Endothelial cell of umbilical vein (primary cell): Measurements from ENCODE around the gene ZNF512. TPM values are rescaled to one million over a fixed set of nuclear protein-coding genes. Genes with fewer than 3 reads are reported as not detected.

Source experiments
- BruUV-seq: library from RNA; stranded (reverse); fragments of 400-500 nt; replicated peaks from 2 replicates; lab custom pipeline; 2021; lab: Mats Ljungman, UMichigan
- CTCF ChIA-PET: fragments of 300-600, 350-600 bp; sonication (Branson Sonifier 250); formaldehyde crosslinking; loops from one replicate; lab custom pipeline; 2021; ENCODE audit warnings: antibody characterized with exemption, inconsistent platforms; lab: Charles Lee
- POLR2A ChIA-PET: fragments of 300-600, 350-600 bp; sonication (Branson Sonifier 250); formaldehyde crosslinking; loops from one replicate; lab custom pipeline; 2021; ENCODE audit warnings: antibody characterized with exemption, inconsistent platforms; lab: Charles Lee
- DNase-seq: peaks from one replicate; pipeline ENCODE4 v3.0.0-alpha.2; 2011; ENCODE audit warnings: low read depth, low spot score
- FAIRE-seq: peaks from 2 replicates; lab custom pipeline; 2011; peaks lifted over from hg19 to GRCh38; lab: Jason Lieb, UNC
- H2AFZ ChIP-seq: 2 replicates; pipeline ENCODE4 v1.6.0; 2012; ENCODE audit warnings: low read depth, low read length, control low read depth, inconsistent platforms
- H3K27ac ChIP-seq: 2 replicates; pipeline ENCODE4 v1.5.1; 2011; ENCODE audit warnings: low read depth, mild to moderate bottlenecking, control low read depth, low read length, moderate library complexity; ENCODE audit not compliant: insufficient read depth
- H3K27me3 ChIP-seq, 2 experiments: 2 replicates each; pipeline versions ENCODE4 v1.6.0 to v1.6.1; 2011; ENCODE audit warnings: low read length in 2 of 2, mixed read lengths in 1 of 2; ENCODE audit not compliant: control insufficient read depth in 2 of 2, insufficient read depth in 2 of 2
- H3K36me3 ChIP-seq, 2 experiments: 2 replicates in 1 of 2; 3 replicates in 1 of 2; pipeline ENCODE4 v1.5.1; 2011; ENCODE audit warnings: low read length in 2 of 2, mild to moderate bottlenecking in 1 of 2, moderate library complexity in 1 of 2; ENCODE audit not compliant: control insufficient read depth in 2 of 2, insufficient read depth in 2 of 2; ENCODE audit errors: extremely low read depth in 1 of 2
- H3K4me1 ChIP-seq: 3 replicates; pipeline ENCODE4 v1.5.1; 2011; ENCODE audit warnings: mild to moderate bottlenecking, low read length; ENCODE audit not compliant: control insufficient read depth, insufficient read depth; ENCODE audit errors: extremely low read depth
- H3K4me2 ChIP-seq: 2 replicates; pipeline ENCODE4 v1.6.1; 2011; ENCODE audit warnings: low read length, control low read depth, mixed read lengths; ENCODE audit not compliant: insufficient read depth
- H3K4me3 ChIP-seq, 3 experiments: fragments of 200-600 bp in 1 of 3; sonication (generic), shearing (Covaris generic) in 1 of 3; replicated peaks in 1 of 3; 2 replicates each; pipeline ENCODE4 v1.5.1; 2011 to 2016; ENCODE audit warnings: control low read depth in 3 of 3, low read length in 3 of 3, mild to moderate bottlenecking in 2 of 3, inconsistent platforms in 1 of 3, low read depth in 1 of 3, moderate library complexity in 1 of 3; ENCODE audit not compliant: insufficient read depth in 1 of 3
- H3K79me2 ChIP-seq: 2 replicates; pipeline ENCODE4 v1.6.0; 2012; ENCODE audit warnings: low read length, inconsistent platforms; ENCODE audit not compliant: control insufficient read depth, insufficient read depth
- H3K9ac ChIP-seq: replicated peaks from 2 replicates; pipeline ENCODE3; 2011; ENCODE audit warnings: low read length, control low read depth; ENCODE audit not compliant: insufficient read depth; ENCODE audit errors: extremely low read depth
- H3K9me1 ChIP-seq: replicated peaks from 3 replicates; pipeline ENCODE4 v1.6.0; 2011; ENCODE audit warnings: mild to moderate bottlenecking, low read length; ENCODE audit not compliant: control insufficient read depth, insufficient read depth; ENCODE audit errors: extremely low read depth
- H3K9me3 ChIP-seq: replicated peaks from 2 replicates; pipeline ENCODE4 v1.5.1; 2012; ENCODE audit warnings: low read length, inconsistent platforms; ENCODE audit not compliant: control insufficient read depth, insufficient read depth
- H4K20me1 ChIP-seq: replicated peaks from 2 replicates; pipeline ENCODE3; 2011; ENCODE audit warnings: mild to moderate bottlenecking, low read length; ENCODE audit not compliant: control insufficient read depth, insufficient read depth; ENCODE audit errors: extremely low read depth
- CTCF ChIP-seq, 2 donors: IDR thresholded peaks; 1 replicate in 1 of 2; 2 replicates in 1 of 2; pipeline ENCODE4 v1.5.1; 2011; ENCODE audit warnings: low read length in 2 of 2, mild to moderate bottlenecking in 2 of 2, moderate library complexity in 2 of 2, control low read depth in 1 of 2, inconsistent platforms in 1 of 2, low read depth in 1 of 2; ENCODE audit not compliant: insufficient read depth in 1 of 2; ENCODE audit errors: extremely low read depth in 1 of 2
- EZH2 ChIP-seq: IDR thresholded peaks from 2 replicates; pipeline ENCODE4 v1.6.1; 2012; ENCODE audit warnings: borderline replicate concordance, low read depth, mild to moderate bottlenecking, moderate library complexity, low read length, inconsistent platforms; ENCODE audit not compliant: severe bottlenecking
- FOS ChIP-seq: IDR thresholded peaks from 2 replicates; pipeline ENCODE4 v1.6.1; 2011; ENCODE audit warnings: mild to moderate bottlenecking, low read length, moderate library complexity, borderline replicate concordance; ENCODE audit not compliant: insufficient read depth
- GATA2 ChIP-seq: IDR thresholded peaks from 2 replicates; pipeline ENCODE4 v1.7.0; 2011; ENCODE audit warnings: low read depth, mild to moderate bottlenecking, moderate library complexity, mixed read lengths, low read length; ENCODE audit not compliant: insufficient read length, insufficient read depth
- JUN ChIP-seq: IDR thresholded peaks from 2 replicates; pipeline ENCODE4 v1.6.1; 2011; ENCODE audit warnings: borderline replicate concordance, low read depth; ENCODE audit not compliant: insufficient read length, insufficient read depth
- MYC ChIP-seq: IDR thresholded peaks from one replicate; pipeline ENCODE4 v1.6.1; 2011; ENCODE audit warnings: mild to moderate bottlenecking, low read depth, low read length
- POLR2A ChIP-seq: IDR thresholded peaks from 2 replicates; pipeline ENCODE4 v1.6.1; 2012; ENCODE audit warnings: low read depth, mild to moderate bottlenecking, control low read depth, low read length
- dilution Hi-C: fragments of 300-500 bp; cut with MboI; formaldehyde crosslinking; loops from one replicate; pipeline ENCODE4 v1.15.0; 2019; ENCODE audit warnings: low sequenced_read_pairs; ENCODE audit not compliant: extremely low pct_ligation_motif_present
- intact Hi-C: fragments of 100-400 bp; cut with micrococcal nuclease; formaldehyde crosslinking; loops from one replicate; pipeline ENCODE4 v1.10.0; 2022
- polyA plus RNA-seq, 4 experiments: library from polyadenylated mRNA; depleted of rRNA in 3 of 4; stranded (reverse) in 3 of 4; unstranded in 1 of 4; fragments of >200 nt; gene quantifications; 2 replicates each; pipeline versions ENCODE4 v1.2.1 to v1.2.3, GENCODE V29; 2011 to 2012; ENCODE audit warnings: missing spikeins in 1 of 4
- total RNA-seq: library from RNA; stranded (reverse); gene quantifications from 2 replicates; pipeline ENCODE4 v1.2.3, GENCODE V29; 2021
- TF ChIP-seq, protein P1 (sequence below): IDR thresholded peaks from 2 replicates; pipeline ENCODE4 v1.6.1; 2011; ENCODE audit not compliant: insufficient read depth, insufficient read length

ZNF512 gene
- total and polyA plus RNA-seq, 2 donors (not counting 3 experiments of a cell fraction or from before 2014, with no cell fraction given): 17.8 to 37.0 TPM

GRCh38 chr2:27549303-27549702, 33.5 kb upstream of the ZNF512 start:
- Histone ChIP-seq H3K4me2 (no peak overlapping the region), H3K4me3 (no peak overlapping the region), H3K9me1 (no peaks in the 10 kb centered on the region), H3K36me3 (no peaks in the 10 kb centered on the region), H3K27me3 (peaks cover 0 to 1% of the 10 kb centered on the region in 2 experiments), H3K79me2 (no peaks in the 10 kb centered on the region), H2AFZ (no peak overlapping the region), H3K9me3 (no peaks in the 10 kb centered on the region), H3K27ac (no peak overlapping the region), H4K20me1 (no peaks in the 10 kb centered on the region), H3K9ac (no peak overlapping the region), H3K4me1 (no peaks in the 10 kb centered on the region)
- dilution Hi-C loops (no loop called here), intact Hi-C loops (no loop called here)
- ChIA-PET POLR2A (no interaction called here), CTCF (no interaction called here)
- TF ChIP-seq, protein P1, sequence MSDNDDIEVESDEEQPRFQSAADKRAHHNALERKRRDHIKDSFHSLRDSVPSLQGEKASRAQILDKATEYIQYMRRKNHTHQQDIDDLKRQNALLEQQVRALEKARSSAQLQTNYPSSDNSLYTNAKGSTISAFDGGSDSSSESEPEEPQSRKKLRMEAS: no peak
- TF ChIP-seq JUN (no peak), GATA2 (no peak), POLR2A (no peak), FOS (no peak), MYC (no peak)
- no peak for FAIRE-seq
- BruUV-seq: no TSS peak
- no peak for DNase-seq

DNA sequence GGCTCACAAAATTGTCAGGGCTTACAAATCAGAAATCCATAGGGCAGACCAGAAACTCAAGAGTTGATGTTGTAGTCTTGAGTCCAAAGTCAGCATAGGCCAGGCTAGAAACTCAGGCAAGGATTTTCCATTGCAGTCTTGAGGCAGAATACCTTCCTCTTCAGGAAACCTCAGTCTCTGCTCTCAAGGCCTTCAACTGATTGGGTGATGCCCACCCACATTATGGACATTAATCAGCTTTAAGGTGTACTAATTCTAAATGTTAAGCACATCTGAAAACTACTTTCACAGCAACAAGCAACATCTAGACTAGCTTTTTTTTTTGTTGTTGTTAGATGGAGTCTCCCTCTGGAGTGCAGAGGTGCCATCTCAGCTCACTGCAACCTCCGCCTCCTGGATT, 31.3 kb upstream of the ZNF512 start:
- ChIA-PET CTCF (interaction anchor here (0.6 kb wide), 1 partner anchor 25 kb away, joined by 3 read pairs; no protein-coding TSS in a partner anchor), POLR2A (no interaction called here)
- Histone ChIP-seq H3K9ac (no peak overlapping the region), H3K79me2 (no peaks in the 10 kb centered on the region), H3K9me3 (no peaks in the 10 kb centered on the region), H3K4me1 (no peaks in the 10 kb centered on the region), H3K4me2 (no peak overlapping the region), H2AFZ (no peak overlapping the region), H3K27ac (no peak overlapping the region), H3K36me3 (no peaks in the 10 kb centered on the region), H3K9me1 (no peaks in the 10 kb centered on the region), H3K27me3 (peaks cover 0 to 1% of the 10 kb centered on the region in 2 experiments), H4K20me1 (no peaks in the 10 kb centered on the region), H3K4me3 (no peak overlapping the region)
- no TSS peak for BruUV-seq
- intact Hi-C loops: no loop called here
- dilution Hi-C loops: no loop called here
- DNase-seq (no peak), FAIRE-seq (no peak)
- no peak for TF ChIP-seq CTCF (IDR thresholded peaks at IDR 0.05; ENCODE audit: extremely low read depth in 1 of 2, insufficient read depth in 1 of 2, low read depth in 1 of 2, low read length in 2 of 2)
- no peak for TF ChIP-seq POLR2A
- no peak for TF ChIP-seq EZH2
- TF ChIP-seq, protein P1: no peak
- no peak for TF ChIP-seq MYC
- TF ChIP-seq FOS: no peak
